GM13977 (cell line): Measurements from ENCODE around the gene ZNF497.
"Not testable (repeated sequence)": the region's sequence is repeated elsewhere in the genome, so short reads cannot be mapped to it uniquely, and the experiment has no call there.

ENCODE experiments used
- DNase-seq: peaks from one replicate; pipeline ENCODE4 v3.0.0; 2012; ENCODE audit warnings: low spot score
- CTCF ChIP-seq: IDR thresholded peaks from 2 replicates; pipeline ENCODE4 v1.5.1; 2012; ENCODE audit warnings: mild to moderate bottlenecking, control low read depth; ENCODE audit not compliant: insufficient read depth; ENCODE audit errors: extremely low read depth, missing control alignments
- in situ Hi-C: fragments of 300-500 bp; cut with MboI; formaldehyde crosslinking; loops from one replicate; pipeline ENCODE4 v1.12.0; 2022; ENCODE audit warnings: low sequenced_read_pairs, low pct_unique_long_range_greater_than_20kb, mixed read lengths, inconsistent platforms; ENCODE audit not compliant: unreplicated experiment

Gene ZNF497

GRCh38 chr19:58362272-58362994 lies at the start of gene ZNF497:
Gene ZNF497, minus strand, starts transcription at chr19:58362751. Its CDS starts 5,116 bp downstream, at chr19:58357635.
- TF ChIP-seq CTCF: no peak
- in situ Hi-C loops: no loop called here
- DNase-seq: peak; percentile 100

DNA sequence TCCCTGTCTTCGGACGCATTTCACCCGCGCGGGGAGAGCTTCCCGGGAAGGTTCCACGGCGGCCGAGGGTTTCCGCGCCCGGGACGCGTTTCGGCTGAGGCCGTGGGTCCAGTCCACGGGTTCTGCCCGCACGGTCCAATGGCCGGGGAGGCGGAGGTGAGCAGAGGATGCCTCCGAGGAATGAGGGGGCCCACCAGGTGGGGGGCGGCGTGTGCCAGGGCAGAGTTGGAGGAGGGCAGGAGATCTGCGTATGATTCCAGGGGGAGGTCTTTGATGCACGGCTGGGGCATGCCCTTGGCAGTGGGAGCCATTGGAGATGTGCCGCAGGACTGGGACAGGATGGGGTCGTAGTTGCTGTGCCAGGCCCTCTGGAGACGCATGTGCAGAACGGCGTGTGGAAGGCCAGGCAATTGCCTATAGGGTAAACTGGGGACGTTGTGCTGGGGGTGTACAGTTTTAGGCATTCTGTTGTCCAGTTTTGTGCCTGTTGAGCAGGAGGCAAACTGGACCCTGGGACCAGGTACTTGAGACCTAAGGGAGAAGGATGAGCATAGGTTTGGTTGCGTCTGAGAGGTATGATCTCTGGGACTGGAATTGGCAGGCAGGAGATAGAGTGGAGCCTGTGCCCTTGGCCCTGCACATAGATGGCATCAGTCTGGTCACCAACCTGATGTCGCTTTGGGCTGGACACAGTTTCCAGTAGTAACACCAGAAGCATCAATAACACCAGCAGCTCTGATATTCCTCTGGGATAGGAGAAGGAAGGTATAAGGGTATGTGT lies 46.6 kb upstream of the ZNF497 start:
- no peak for DNase-seq

GRCh38 chr19:58408152-58409009 lies 45.8 kb upstream of the ZNF497 start, which contains the start of gene ZNF584:
Gene ZNF584, plus strand, starts transcription at chr19:58408649. Its CDS starts 499 bp downstream, at chr19:58409148.
- DNase-seq: peak; percentile 97
- in situ Hi-C loops: no loop called here
- peak; percentile 21 for TF ChIP-seq CTCF

More for the DNA sequence above, 46.6 kb upstream of the ZNF497 start:
- in situ Hi-C loops: no loop called here
- TF ChIP-seq CTCF: no peak

GRCh38 chr19:58407658-58408151 lies 45.2 kb upstream of the ZNF497 start:
- DNase-seq: no peak
- no peak for TF ChIP-seq CTCF
- in situ Hi-C loops: no loop called here

DNA sequence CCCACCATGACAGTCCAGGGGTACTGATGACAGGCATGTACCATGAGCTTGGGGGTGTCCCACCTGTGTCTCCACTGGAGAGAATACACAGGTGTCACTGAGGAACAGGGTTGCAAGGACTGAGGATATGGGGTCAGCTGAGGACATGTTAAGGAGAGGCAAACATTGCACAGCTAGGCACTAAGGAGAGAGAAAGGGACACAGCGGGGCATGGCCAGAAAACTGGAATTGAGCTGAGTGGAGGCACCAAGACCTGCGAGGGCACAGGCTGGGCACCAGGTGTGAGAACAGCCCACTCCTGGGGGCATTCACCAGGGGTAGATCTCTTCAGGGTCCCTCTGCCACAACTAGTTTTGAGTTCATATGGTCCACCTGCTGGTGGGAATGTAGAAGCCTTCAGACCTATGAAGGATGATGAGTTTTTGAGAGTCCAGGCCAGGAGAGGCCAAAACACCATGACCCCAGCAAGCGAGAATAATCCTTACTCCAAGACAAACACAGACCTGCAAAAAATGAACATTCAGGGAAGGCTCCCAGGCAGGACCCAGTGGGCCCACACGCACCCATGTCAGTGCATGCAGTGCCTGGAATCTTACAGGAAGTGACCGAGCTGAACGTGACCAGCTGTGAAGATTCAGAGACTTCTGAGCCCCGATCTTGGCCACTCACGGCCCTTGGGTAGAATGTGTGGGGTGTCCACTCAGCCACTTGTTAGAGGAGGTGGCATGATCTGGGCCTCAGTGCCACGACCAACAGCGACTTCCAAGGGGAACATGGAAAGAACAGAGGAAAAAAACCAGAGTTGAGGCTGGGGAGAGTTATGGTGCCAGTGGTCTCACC lies 44.5 kb upstream of the ZNF497 start:
- no peak for DNase-seq
- in situ Hi-C loops: no loop called here
- TF ChIP-seq CTCF: peak; percentile 23

- DNase-seq, in situ Hi-C loops: not testable (repeated sequence)
These were observed 41.4 kb upstream of the ZNF497 start for GRCh38 chr19:58403920-58404478.
